ENCODE measurements around the gene AASS. TPM values are rescaled to one million over a fixed set of nuclear protein-coding genes. Genes with fewer than 3 reads are reported as not detected.

The AASS gene
- total RNA-seq, 1 donor from 2014 or later, result 264 TPM

DNA sequence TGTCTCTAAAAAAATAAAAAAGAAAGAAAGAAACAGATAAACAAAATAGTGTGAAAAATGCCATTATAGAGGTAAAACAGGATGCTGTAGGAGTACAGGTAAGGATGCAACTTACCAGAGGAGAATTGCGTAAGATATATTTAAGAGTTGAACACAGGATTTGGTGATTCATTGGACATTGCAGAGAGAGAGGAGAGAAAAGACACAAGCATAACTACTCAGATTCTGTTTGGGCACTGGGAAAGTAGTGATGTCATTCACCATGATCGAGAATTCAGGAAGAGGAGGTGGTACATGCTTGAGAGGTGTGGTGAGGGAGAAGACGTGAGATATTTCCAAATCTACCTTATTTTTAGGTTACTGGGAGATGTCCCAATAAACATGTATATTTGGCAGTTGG, 97.6 kb downstream of the AASS start:
- no peaks in the 10 kb centered on the region for H3K79me2 ChIP-seq (ENCODE audit: low read depth)
- no peaks in the 10 kb centered on the region for H3K27me3 ChIP-seq
- H3K9me3 ChIP-seq (ENCODE audit: low read depth), result no peaks in the 10 kb centered on the region
- H2AFZ ChIP-seq (replicated peaks), result no peak overlapping the region
- Mint-ChIP-seq H3K9me3 (no peaks in the 10 kb centered on the region), H3K27ac (no peak overlapping the region), H3K4me3 (no peak overlapping the region), H3K4me1 (no peaks in the 10 kb centered on the region), H3K36me3 (peaks cover 33% of the 10 kb centered on the region), H3K27me3 (ENCODE audit: insufficient read depth, low read depth) (no peaks in the 10 kb centered on the region)
- DNase-seq (ENCODE audit: low spot score), result no peak
- H3F3A ChIP-seq (ENCODE audit: low read depth), result no peaks in the 10 kb centered on the region
- H3K27ac ChIP-seq, result no peak overlapping the region
- H3K36me3 ChIP-seq, result peaks cover 21% of the 10 kb centered on the region
- H3K4me2 ChIP-seq, result no peak overlapping the region
- TF ChIP-seq EZH2phosphoT487 (IDR thresholded peaks at IDR 0.05) (no peak), EZH2 (IDR thresholded peaks at IDR 0.05) (no peak)
- TF ChIP-seq, protein P1, sequence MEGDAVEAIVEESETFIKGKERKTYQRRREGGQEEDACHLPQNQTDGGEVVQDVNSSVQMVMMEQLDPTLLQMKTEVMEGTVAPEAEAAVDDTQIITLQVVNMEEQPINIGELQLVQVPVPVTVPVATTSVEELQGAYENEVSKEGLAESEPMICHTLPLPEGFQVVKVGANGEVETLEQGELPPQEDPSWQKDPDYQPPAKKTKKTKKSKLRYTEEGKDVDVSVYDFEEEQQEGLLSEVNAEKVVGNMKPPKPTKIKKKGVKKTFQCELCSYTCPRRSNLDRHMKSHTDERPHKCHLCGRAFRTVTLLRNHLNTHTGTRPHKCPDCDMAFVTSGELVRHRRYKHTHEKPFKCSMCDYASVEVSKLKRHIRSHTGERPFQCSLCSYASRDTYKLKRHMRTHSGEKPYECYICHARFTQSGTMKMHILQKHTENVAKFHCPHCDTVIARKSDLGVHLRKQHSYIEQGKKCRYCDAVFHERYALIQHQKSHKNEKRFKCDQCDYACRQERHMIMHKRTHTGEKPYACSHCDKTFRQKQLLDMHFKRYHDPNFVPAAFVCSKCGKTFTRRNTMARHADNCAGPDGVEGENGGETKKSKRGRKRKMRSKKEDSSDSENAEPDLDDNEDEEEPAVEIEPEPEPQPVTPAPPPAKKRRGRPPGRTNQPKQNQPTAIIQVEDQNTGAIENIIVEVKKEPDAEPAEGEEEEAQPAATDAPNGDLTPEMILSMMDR (IDR thresholded peaks at IDR 0.05), result no peak
- H4K20me1 ChIP-seq (ENCODE audit: low read depth), result no peaks in the 10 kb centered on the region
- no peaks in the 10 kb centered on the region for H3K4me1 ChIP-seq
- no peak overlapping the region for H3K9ac ChIP-seq
- H3K4me3 ChIP-seq, result no peak overlapping the region

DNA sequence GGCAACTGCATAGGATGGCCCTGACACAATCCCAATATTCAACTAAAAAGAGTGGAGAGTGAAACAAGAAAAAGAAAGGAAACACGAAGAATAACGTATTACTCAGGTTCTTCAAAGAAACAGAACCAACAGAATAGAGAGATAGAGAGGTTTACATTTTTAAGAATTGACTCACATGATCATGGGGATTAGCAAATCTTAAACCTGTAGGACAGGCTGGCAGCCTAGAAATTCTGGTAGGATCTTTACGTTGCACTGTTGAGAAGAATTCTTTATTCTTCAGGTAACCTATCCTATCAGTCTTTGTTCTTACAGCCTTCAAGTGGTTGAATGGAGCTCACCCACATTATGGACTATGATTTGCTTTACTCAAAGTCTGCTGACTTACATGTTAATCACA, 103.9 kb downstream of the AASS start:
- Mint-ChIP-seq H3K27ac (no peak overlapping the region), H3K36me3 (peaks cover 29% of the 10 kb centered on the region), H3K4me3 (no peak overlapping the region)

DNA sequence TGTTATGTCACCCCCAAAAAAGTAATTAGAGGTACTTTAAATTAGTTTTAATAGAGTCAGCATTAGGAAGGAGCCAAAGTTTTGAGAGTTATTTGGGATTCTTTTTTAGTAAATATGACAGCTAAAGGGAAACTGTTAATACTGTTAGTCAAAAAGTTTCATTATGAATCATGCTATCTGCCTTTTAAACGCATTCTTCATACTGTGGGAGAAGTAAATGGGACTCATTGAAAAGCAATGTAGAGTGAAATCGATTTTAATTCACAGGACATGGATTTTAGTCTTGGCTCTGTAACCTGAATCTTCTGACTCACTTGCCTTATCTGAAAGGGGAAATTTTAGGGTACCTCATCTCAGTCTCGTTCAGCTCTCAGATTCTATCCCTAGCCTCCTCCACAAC, 105.1 kb downstream of the AASS start:
- Histone ChIP-seq H4K20me1 (ENCODE audit: low read depth) (no peaks in the 10 kb centered on the region), H3K4me3 (no peak overlapping the region), H3K9me3 (ENCODE audit: low read depth) (no peaks in the 10 kb centered on the region), H3F3A (ENCODE audit: low read depth) (peaks cover 1% of the 10 kb centered on the region), H2AFZ (replicated peaks) (no peak overlapping the region), H3K4me2 (no peak overlapping the region), H3K79me2 (ENCODE audit: low read depth) (no peaks in the 10 kb centered on the region), H3K9ac (no peak overlapping the region), H3K36me3 (peaks cover 25% of the 10 kb centered on the region), H3K27ac (no peak overlapping the region), H3K4me1 (no peaks in the 10 kb centered on the region), H3K27me3 (no peaks in the 10 kb centered on the region)
- Mint-ChIP-seq H3K4me3 (no peak overlapping the region), H3K4me1 (peaks cover 14% of the 10 kb centered on the region), H3K36me3 (peaks cover 25% of the 10 kb centered on the region), H3K27ac (no peak overlapping the region), H3K9me3 (no peaks in the 10 kb centered on the region), H3K27me3 (ENCODE audit: insufficient read depth, low read depth) (peaks cover 2% of the 10 kb centered on the region)
- TF ChIP-seq, protein P1 (IDR thresholded peaks at IDR 0.05), result no peak
- no peak for TF ChIP-seq EZH2phosphoT487 (IDR thresholded peaks at IDR 0.05)
- TF ChIP-seq EZH2 (IDR thresholded peaks at IDR 0.05), result no peak
- DNase-seq (ENCODE audit: low spot score), result no peak

More for the DNA sequence above, 103.9 kb downstream of the AASS start:
- Mint-ChIP-seq H3K27me3 (ENCODE audit: insufficient read depth, low read depth) (peaks cover 2% of the 10 kb centered on the region), H3K9me3 (no peaks in the 10 kb centered on the region), H3K4me1 (peaks cover 14% of the 10 kb centered on the region)
- Histone ChIP-seq H3K4me1 (no peaks in the 10 kb centered on the region), H3K27ac (no peak overlapping the region), H3K79me2 (ENCODE audit: low read depth) (no peaks in the 10 kb centered on the region), H3K9ac (no peak overlapping the region), H4K20me1 (ENCODE audit: low read depth) (no peaks in the 10 kb centered on the region), H3K4me3 (no peak overlapping the region), H3F3A (ENCODE audit: low read depth) (no peaks in the 10 kb centered on the region), H3K27me3 (no peaks in the 10 kb centered on the region), H3K4me2 (no peak overlapping the region), H2AFZ (replicated peaks) (no peak overlapping the region), H3K36me3 (peaks cover 14% of the 10 kb centered on the region), H3K9me3 (ENCODE audit: low read depth) (no peaks in the 10 kb centered on the region)
- TF ChIP-seq EZH2phosphoT487 (IDR thresholded peaks at IDR 0.05), result no peak
- TF ChIP-seq EZH2 (IDR thresholded peaks at IDR 0.05), result no peak
- TF ChIP-seq, protein P1 (IDR thresholded peaks at IDR 0.05), result no peak
- no peak for DNase-seq (ENCODE audit: low spot score)
